Ishikawa (cell line): ENCODE measurements around the gene DTX1.

Experiments used
- CEBPB ChIP-seq: IDR thresholded peaks from 2 replicates; pipeline ENCODE4 v1.6.1; 2012
- CREB1 ChIP-seq: IDR thresholded peaks from 2 replicates; pipeline ENCODE4 v1.6.1; 2012; ENCODE audit warnings: low read depth
- EGR1 ChIP-seq: IDR thresholded peaks from 2 replicates; pipeline ENCODE4 v1.6.1; 2012
- EP300 ChIP-seq: IDR thresholded peaks from 2 replicates; pipeline ENCODE4 v1.6.1; 2012; ENCODE audit warnings: borderline replicate concordance
- FOXM1 ChIP-seq: IDR thresholded peaks from 2 replicates; pipeline ENCODE4 v1.6.1; 2012; ENCODE audit warnings: low read depth, borderline replicate concordance
- MAX ChIP-seq: IDR thresholded peaks from 2 replicates; pipeline ENCODE4 v1.6.1; 2012
- NFIC ChIP-seq: IDR thresholded peaks from 2 replicates; pipeline ENCODE4 v1.6.1; 2012
- RAD21 ChIP-seq: IDR thresholded peaks from 2 replicates; pipeline ENCODE4 v1.6.1; 2012; ENCODE audit warnings: low read depth
- TAF1 ChIP-seq: IDR thresholded peaks from 2 replicates; pipeline ENCODE4 v1.6.1; 2012; ENCODE audit warnings: low read depth, mild to moderate bottlenecking
- TCF12 ChIP-seq: IDR thresholded peaks from 2 replicates; pipeline ENCODE4 v1.6.1; 2012; ENCODE audit warnings: low read depth
- YY1 ChIP-seq: IDR thresholded peaks from 2 replicates; pipeline ENCODE4 v1.6.1; 2012; ENCODE audit warnings: low read depth
- ZBTB7A ChIP-seq: IDR thresholded peaks from 2 replicates; pipeline ENCODE4 v1.6.1; 2012; ENCODE audit warnings: low read depth
- TF ChIP-seq, protein P1 (sequence below): IDR thresholded peaks from 2 replicates; pipeline ENCODE4 v1.6.1; 2012; ENCODE audit warnings: low read depth, mild to moderate bottlenecking

DNA sequence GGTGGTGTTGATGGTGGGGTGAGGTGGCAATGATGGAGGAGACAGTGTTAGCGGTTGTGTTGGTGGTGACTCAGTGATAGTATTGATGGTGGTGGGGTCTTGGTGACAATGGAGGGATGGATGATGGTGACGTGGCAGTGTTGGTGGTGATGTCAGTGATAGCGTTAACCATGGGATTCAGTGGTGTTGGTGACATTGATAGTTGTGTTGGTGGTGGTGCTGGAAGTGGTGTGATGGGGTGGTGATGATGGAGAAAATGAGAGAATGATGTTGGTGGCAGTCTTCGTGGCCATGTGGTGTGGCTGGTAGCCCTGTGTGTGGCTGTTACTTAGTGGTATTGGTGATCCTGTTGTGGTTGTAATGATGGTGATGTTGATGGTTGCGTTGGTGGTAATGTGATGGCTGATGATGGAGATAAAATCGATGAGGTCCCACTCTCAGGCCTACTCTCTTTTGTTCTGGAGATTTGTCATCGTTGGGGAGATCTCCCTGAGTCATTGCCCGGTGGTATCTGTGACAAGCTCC is 2.6 kb downstream of the DTX1 start:
- TF ChIP-seq RAD21 (no peak), ZBTB7A (no peak), FOXM1 (no peak), EP300 (no peak), NFIC (no peak), CREB1 (no peak), MAX (no peak), CEBPB (no peak), TAF1 (no peak), EGR1 (no peak), YY1 (no peak), TCF12 (no peak)
- TF ChIP-seq, protein P1, sequence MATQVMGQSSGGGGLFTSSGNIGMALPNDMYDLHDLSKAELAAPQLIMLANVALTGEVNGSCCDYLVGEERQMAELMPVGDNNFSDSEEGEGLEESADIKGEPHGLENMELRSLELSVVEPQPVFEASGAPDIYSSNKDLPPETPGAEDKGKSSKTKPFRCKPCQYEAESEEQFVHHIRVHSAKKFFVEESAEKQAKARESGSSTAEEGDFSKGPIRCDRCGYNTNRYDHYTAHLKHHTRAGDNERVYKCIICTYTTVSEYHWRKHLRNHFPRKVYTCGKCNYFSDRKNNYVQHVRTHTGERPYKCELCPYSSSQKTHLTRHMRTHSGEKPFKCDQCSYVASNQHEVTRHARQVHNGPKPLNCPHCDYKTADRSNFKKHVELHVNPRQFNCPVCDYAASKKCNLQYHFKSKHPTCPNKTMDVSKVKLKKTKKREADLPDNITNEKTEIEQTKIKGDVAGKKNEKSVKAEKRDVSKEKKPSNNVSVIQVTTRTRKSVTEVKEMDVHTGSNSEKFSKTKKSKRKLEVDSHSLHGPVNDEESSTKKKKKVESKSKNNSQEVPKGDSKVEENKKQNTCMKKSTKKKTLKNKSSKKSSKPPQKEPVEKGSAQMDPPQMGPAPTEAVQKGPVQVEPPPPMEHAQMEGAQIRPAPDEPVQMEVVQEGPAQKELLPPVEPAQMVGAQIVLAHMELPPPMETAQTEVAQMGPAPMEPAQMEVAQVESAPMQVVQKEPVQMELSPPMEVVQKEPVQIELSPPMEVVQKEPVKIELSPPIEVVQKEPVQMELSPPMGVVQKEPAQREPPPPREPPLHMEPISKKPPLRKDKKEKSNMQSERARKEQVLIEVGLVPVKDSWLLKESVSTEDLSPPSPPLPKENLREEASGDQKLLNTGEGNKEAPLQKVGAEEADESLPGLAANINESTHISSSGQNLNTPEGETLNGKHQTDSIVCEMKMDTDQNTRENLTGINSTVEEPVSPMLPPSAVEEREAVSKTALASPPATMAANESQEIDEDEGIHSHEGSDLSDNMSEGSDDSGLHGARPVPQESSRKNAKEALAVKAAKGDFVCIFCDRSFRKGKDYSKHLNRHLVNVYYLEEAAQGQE: no peak
